ENCODE data around the gene KLHL22.
"Not testable (repeated sequence)": the region's sequence is repeated elsewhere in the genome, so short reads cannot be mapped to it uniquely, and the experiment has no call there.

Gene KLHL22

DNA sequence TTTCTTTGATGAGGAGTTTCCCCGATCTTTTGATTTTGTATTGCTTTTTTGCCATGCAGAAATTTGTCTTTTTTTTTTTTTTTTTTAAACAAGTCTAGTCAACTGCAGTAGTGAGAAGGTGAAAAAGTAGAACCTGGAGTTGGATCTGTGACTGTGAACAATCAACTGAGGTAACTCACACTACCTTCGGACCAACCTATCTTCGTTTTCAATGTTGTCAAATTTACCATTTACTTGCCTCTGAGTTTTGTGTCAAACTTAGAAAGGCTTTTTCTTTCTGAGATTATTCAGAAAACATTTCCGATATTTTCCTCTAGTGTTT lies 20.5 kb downstream of the KLHL22 start:
- in situ Hi-C loops (cut with HindIII; ENCODE audit: low sequenced_read_pairs) = no loop called here
- TF ChIP-seq, protein P1, sequence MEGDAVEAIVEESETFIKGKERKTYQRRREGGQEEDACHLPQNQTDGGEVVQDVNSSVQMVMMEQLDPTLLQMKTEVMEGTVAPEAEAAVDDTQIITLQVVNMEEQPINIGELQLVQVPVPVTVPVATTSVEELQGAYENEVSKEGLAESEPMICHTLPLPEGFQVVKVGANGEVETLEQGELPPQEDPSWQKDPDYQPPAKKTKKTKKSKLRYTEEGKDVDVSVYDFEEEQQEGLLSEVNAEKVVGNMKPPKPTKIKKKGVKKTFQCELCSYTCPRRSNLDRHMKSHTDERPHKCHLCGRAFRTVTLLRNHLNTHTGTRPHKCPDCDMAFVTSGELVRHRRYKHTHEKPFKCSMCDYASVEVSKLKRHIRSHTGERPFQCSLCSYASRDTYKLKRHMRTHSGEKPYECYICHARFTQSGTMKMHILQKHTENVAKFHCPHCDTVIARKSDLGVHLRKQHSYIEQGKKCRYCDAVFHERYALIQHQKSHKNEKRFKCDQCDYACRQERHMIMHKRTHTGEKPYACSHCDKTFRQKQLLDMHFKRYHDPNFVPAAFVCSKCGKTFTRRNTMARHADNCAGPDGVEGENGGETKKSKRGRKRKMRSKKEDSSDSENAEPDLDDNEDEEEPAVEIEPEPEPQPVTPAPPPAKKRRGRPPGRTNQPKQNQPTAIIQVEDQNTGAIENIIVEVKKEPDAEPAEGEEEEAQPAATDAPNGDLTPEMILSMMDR (IDR thresholded peaks at IDR 0.05; ENCODE audit: low read depth, low read length, missing control alignments) = no peak
- no peak for DNase-seq (ENCODE audit: low read depth)
- H3K4me3 ChIP-seq (ENCODE audit: low read depth, low read length) = no peak overlapping the region

DNA sequence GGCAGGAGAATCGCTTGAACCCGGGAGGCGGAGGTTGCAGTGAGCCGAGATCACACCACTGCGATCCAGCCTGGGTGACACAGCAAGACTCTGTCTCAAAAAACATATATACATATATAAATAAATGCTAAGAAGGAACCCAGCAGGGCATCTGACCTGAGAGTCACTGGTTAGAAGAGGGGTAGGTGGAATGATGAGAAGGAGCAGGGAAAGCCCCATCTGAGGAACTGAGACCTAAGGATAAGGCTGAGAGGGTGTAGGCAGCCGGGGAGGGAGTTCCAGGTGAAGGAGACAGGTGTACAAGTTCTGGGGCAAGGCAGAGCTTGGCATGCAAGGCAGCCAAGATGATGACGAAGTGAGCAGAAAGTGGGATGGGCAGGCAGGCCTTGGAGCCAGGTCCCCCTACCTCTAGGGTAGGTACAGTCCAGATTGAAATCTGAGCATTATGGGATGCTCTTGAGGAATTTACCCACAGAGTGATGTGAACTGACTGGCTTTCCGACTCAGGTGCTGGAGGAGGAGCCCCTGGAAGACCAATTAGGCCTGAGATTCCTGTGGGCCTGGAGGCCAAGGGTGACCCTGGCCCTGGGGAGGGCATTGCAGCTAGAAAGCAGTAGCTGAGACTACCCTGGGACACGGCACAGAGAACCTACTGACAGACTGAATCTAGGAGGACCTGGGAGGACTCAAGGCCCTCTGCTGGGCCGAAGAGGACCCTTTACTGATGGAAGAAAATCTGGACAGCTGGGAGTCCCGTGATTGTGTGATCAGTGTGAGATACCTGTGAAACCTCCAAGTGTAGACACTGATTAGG lies 22.8 kb downstream of the KLHL22 start:
- TF ChIP-seq, protein P1 (IDR thresholded peaks at IDR 0.05; ENCODE audit: low read depth, low read length, missing control alignments) = no peak
- DNase-seq (ENCODE audit: low read depth) = no peak
- no peak overlapping the region for H3K4me3 ChIP-seq (ENCODE audit: low read depth, low read length)
- in situ Hi-C loops (cut with HindIII; ENCODE audit: low sequenced_read_pairs) = no loop called here

GRCh38 chr22:20471126-20471833 lies 24.3 kb downstream of the KLHL22 start:
- in situ Hi-C loops (cut with HindIII; ENCODE audit: low sequenced_read_pairs) = no loop called here
- TF ChIP-seq, protein P1 (IDR thresholded peaks at IDR 0.05; ENCODE audit: low read depth, low read length, missing control alignments) = no peak
- H3K4me3 ChIP-seq (ENCODE audit: low read depth, low read length) = no peak overlapping the region
- no peak for DNase-seq (ENCODE audit: low read depth)

GRCh38 chr22:20470525-20470924 lies 25.1 kb downstream of the KLHL22 start:
- DNase-seq (ENCODE audit: low read depth); H3K4me3 ChIP-seq (ENCODE audit: low read depth, low read length); in situ Hi-C loops (cut with HindIII; ENCODE audit: low sequenced_read_pairs): not testable (repeated sequence)

GRCh38 chr22:20469110-20469868 lies 26.3 kb downstream of the KLHL22 start:
- H3K4me3 ChIP-seq (ENCODE audit: low read depth, low read length) = no peak overlapping the region
- in situ Hi-C loops (cut with HindIII; ENCODE audit: low sequenced_read_pairs) = no loop called here
- TF ChIP-seq, protein P1 (IDR thresholded peaks at IDR 0.05; ENCODE audit: low read depth, low read length, missing control alignments) = no peak
- no peak for DNase-seq (ENCODE audit: low read depth)

GRCh38 chr22:20466659-20467379 lies 28.8 kb downstream of the KLHL22 start:
- no peak for DNase-seq (ENCODE audit: low read depth)
- TF ChIP-seq, protein P1 (IDR thresholded peaks at IDR 0.05; ENCODE audit: low read depth, low read length, missing control alignments) = no peak
- H3K4me3 ChIP-seq (ENCODE audit: low read depth, low read length) = no peak overlapping the region
- in situ Hi-C loops (cut with HindIII; ENCODE audit: low sequenced_read_pairs) = no loop called here
